Body of pancreas (tissue), 4 donors: ENCODE data around the gene FUT2.

ENCODE experiments used
- CTCF ChIP-seq, 7 experiments: fragments of 450-650 bp in 4 of 7; fragments of 200-600 bp in 3 of 7; sonication (generic) in 3 of 7; IDR thresholded peaks; one replicate each; pipeline ENCODE4 v1.5.1; 2016 to 2019; ENCODE audit warnings: antibody characterized with exemption in 7 of 7
- POLR2A ChIP-seq, 3 donors: fragments of 450-650 bp; IDR thresholded peaks; one replicate each; pipeline ENCODE4 v1.6.1; 2016; ENCODE audit warnings: antibody characterized with exemption in 3 of 3, mild to moderate bottlenecking in 2 of 3

- no peak for TF ChIP-seq CTCF (IDR thresholded peaks at IDR 0.05)
- no peak for TF ChIP-seq POLR2A (IDR thresholded peaks at IDR 0.05)
These were observed 24.2 kb upstream of the FUT2 start for GRCh38 chr19:48671446-48671995.
